ENCODE data around the gene SERPINA12. TPM values are rescaled to one million over a fixed set of nuclear protein-coding genes. Genes with fewer than 3 reads are reported as not detected.

Gene SERPINA12
- total RNA-seq, 2 donors from 2014 or later = 0.82 to 1.1 TPM

- intact Hi-C loops (cut with DNase I) = no loop called here
- no peak for DNase-seq (ENCODE audit: low spot score)
These were observed 41.3 kb downstream of the SERPINA12 start for GRCh38 chr14:94467728-94468520.

DNA sequence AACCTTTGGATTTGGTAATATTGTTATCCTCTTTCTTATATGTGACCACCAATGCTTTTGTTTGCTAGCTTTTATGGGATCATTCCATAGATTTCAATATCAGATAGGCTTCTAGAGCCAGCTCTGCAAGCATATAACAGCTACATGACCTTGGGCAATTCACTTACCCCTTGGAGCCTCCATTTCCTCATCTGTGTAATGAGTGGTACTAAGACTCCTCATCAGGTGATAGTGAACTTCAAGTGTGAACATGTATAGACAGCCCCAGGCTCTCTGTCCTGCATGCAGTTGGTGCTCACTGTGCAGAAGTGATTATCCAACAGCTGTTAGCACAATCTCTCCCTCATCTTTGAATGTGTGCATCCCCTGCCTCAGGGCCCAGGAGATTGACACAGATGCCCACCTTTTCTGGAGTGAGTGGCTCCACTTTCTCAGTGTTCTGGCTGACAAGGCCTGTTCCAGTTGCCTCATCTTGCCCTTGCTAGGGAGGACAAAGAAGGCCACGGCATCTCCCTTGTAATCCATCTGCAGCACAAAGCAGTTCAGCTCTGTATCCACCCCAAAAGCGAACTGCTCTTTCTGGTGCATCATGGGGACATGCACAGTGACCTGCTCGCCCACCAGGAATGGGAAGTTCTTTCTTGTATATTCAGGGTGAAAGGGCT is 42.4 kb downstream of the SERPINA12 start:
- no peak for DNase-seq (ENCODE audit: low spot score)
- Histone ChIP-seq H3K4me1 (replicated peaks) (no peaks in the 10 kb centered on the region), H3K36me3 (no peaks in the 10 kb centered on the region), H3K4me3 (no peak overlapping the region), H3K27me3 (replicated peaks; ENCODE audit: insufficient read depth) (no peaks in the 10 kb centered on the region), H3K9me3 (no peaks in the 10 kb centered on the region), H3K27ac (no peak overlapping the region)
- 81% methylated on average over 3 of the region's 3 CpGs for WGBS
- no peak for TF ChIP-seq POLR2AphosphoS5 (IDR thresholded peaks at IDR 0.05)
- TF ChIP-seq CTCF (IDR thresholded peaks at IDR 0.05) = no peak
- no peak for TF ChIP-seq POLR2A (IDR thresholded peaks at IDR 0.05)
- intact Hi-C loops (cut with DNase I) = no loop called here

More at GRCh38 chr14:94467728-94468520, 41.3 kb downstream of the SERPINA12 start:
- H3K36me3 ChIP-seq = no peaks in the 10 kb centered on the region
- H3K4me1 ChIP-seq (replicated peaks) = no peaks in the 10 kb centered on the region
- H3K9me3 ChIP-seq = no peaks in the 10 kb centered on the region
- H3K4me3 ChIP-seq = no peak overlapping the region
- H3K27ac ChIP-seq = no peak overlapping the region
- WGBS = 95% methylated on average over 4 of the region's 4 CpGs
- TF ChIP-seq POLR2A (IDR thresholded peaks at IDR 0.05) = no peak
- no peak for TF ChIP-seq CTCF (IDR thresholded peaks at IDR 0.05)
- no peak for TF ChIP-seq POLR2AphosphoS5 (IDR thresholded peaks at IDR 0.05)
- H3K27me3 ChIP-seq (replicated peaks; ENCODE audit: insufficient read depth) = no peaks in the 10 kb centered on the region

- H3K36me3 ChIP-seq = no peaks in the 10 kb centered on the region
- DNase-seq (ENCODE audit: low spot score) = no peak
- no peak overlapping the region for H3K4me3 ChIP-seq
- H3K27ac ChIP-seq = no peak overlapping the region
- TF ChIP-seq POLR2A (IDR thresholded peaks at IDR 0.05) (no peak), CTCF (IDR thresholded peaks at IDR 0.05) (no peak)
- intact Hi-C loops (cut with DNase I) = no loop called here
- 95% methylated on average over 5 of the region's 5 CpGs for WGBS
- no peaks in the 10 kb centered on the region for H3K9me3 ChIP-seq
- H3K27me3 ChIP-seq (replicated peaks; ENCODE audit: insufficient read depth) = no peaks in the 10 kb centered on the region
- no peaks in the 10 kb centered on the region for H3K4me1 ChIP-seq (replicated peaks)
These were observed 44.2 kb downstream of the SERPINA12 start for GRCh38 chr14:94465042-94465441.

DNA sequence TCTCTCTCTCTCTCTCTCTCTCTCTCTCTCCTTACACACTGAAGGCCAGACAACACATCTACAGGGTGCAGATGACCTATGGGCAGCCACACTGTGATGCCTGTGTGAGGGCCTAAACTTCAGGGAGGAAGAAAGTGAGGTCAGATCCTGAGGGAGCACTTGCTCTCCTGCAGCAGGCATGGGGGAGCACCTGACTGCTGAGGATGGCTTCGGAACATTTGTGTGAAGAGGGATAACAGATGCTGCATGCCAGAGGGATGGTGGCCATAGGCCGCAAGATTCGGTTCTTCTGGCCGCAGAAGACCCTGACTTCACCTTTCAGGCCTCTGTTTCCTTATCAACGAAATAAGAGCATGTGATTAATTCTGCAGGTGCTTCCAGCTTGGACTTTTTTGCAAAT is 45.0 kb downstream of the SERPINA12 start:
- Histone ChIP-seq H3K36me3 (no peaks in the 10 kb centered on the region), H3K4me1 (replicated peaks) (no peaks in the 10 kb centered on the region), H3K27me3 (replicated peaks; ENCODE audit: insufficient read depth) (no peaks in the 10 kb centered on the region), H3K4me3 (no peak overlapping the region), H3K27ac (no peak overlapping the region), H3K9me3 (no peaks in the 10 kb centered on the region)
- DNase-seq (ENCODE audit: low spot score) = no peak
- WGBS = 94% methylated on average over 5 of the region's 5 CpGs
- TF ChIP-seq POLR2A (IDR thresholded peaks at IDR 0.05) (no peak), CTCF (IDR thresholded peaks at IDR 0.05) (no peak), POLR2AphosphoS5 (IDR thresholded peaks at IDR 0.05) (no peak)
- intact Hi-C loops (cut with DNase I) = no loop called here
